GM20431 (cell line): ENCODE results near the gene RFX5.
"Not testable (repeated sequence)": the region's sequence is repeated elsewhere in the genome, so short reads cannot be mapped to it uniquely, and the experiment has no call there.

Experiments used
- in situ Hi-C: fragments of 300-500 bp; cut with MseI, MboI; formaldehyde crosslinking; loops from one replicate; pipeline ENCODE4 v1.15.0; 2020; ENCODE audit warnings: low sequenced_read_pairs; ENCODE audit not compliant: unreplicated experiment

The RFX5 gene

DNA sequence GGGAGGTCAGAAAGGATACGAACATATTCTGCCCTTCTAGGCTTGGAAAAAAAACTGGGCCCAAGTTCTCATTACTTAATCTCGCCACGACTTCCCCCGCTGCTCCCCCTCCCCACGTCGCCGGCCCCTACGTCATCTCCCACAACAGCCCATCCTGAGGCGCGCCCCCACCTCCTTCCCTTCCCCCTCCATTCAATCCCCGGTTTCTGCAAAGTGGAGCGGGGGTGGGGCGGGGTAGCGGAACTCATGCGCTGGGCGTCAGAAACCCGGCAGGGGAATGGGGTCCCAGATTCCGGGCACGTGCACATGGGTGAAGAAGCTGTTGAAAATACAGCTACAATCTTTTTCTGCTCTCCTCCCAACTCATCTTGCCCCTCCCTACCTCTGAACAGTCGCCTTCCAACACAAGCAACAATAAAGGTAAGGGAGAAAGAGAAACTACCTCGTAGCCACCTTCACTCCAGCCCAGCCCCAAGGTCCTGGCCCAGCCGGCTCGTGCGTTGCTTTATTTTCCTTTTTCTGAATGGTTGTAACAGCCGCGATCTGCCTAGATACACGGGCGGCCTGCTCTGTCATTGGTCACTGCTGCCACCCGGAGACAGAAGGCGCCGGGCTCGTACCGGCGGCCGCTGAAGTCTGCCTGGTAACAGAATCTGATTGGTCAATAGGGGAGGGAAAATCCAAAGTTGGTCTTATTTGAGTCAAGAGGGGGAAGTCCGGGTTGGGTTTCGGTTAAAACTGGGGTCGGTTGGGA is at the start of gene RFX5:
Gene RFX5 (minus strand): TSS at position 484 of the 754 bp plus-strand sequence. CDS start 932 bp downstream, outside the sequence.
- in situ Hi-C loops, result no loop called here

DNA sequence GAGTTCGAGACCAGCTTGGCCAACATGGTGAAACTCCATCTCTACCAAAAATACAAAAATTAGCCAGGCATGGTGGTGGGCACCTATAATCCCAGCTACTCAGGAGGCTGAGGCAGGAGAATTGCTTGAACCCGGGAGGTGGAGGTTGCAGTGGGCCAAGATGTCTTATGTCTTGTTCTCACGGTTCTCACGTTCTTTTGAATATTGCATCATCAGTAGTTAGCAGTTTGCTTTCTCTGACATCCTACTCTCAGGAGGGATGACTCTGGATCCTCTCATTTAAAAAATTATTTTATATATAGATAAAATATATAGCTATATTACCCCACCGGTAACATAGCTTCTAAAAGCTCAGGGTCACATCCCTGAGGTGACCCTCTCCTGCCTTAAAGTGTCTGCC is 49.2 kb upstream of the RFX5 start:
- in situ Hi-C loops, result not testable (repeated sequence)

DNA sequence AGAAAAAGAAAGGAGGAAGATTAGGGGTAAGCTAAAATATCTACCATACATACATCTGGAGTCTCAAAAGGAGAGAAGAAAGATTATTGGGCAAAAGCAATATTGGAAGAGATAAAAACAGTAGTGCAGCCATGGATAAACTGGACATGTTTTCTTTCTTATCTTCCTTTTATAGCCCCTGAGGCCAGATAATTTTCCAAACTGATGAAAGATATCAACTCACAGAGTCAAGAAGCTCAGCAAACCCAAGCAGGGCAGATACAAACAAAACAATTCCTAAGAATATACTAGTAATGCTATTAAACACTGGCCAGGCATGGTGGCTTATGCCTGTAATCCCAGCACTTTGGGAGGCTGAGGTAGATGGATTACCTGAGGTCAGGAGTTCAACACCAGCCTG is 46.5 kb upstream of the RFX5 start:
- in situ Hi-C loops, result no loop called here

DNA sequence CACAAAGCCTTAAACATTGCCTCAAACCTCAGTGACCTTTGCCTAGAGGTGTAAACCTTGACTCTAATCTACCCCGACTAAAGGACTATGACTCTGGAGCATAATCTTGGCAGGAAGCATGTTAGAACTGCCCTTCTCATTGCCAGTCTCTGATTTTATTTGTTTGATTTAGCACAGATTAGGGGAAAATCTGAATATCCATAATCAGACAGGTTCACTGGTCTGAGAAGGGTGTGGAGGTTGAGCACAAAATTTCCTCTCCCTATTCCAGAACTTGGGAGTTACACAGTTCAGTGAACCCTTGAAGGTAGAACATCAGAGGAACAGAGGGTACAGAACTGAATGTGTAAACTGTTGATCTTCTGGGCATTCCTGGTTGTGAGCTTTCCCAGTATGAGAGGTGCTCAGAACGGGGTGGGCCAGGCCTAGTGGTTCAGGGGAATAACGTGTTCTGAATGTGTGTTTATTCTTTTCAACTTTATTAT is 44.1 kb upstream of the RFX5 start:
- in situ Hi-C loops, result no loop called here

DNA sequence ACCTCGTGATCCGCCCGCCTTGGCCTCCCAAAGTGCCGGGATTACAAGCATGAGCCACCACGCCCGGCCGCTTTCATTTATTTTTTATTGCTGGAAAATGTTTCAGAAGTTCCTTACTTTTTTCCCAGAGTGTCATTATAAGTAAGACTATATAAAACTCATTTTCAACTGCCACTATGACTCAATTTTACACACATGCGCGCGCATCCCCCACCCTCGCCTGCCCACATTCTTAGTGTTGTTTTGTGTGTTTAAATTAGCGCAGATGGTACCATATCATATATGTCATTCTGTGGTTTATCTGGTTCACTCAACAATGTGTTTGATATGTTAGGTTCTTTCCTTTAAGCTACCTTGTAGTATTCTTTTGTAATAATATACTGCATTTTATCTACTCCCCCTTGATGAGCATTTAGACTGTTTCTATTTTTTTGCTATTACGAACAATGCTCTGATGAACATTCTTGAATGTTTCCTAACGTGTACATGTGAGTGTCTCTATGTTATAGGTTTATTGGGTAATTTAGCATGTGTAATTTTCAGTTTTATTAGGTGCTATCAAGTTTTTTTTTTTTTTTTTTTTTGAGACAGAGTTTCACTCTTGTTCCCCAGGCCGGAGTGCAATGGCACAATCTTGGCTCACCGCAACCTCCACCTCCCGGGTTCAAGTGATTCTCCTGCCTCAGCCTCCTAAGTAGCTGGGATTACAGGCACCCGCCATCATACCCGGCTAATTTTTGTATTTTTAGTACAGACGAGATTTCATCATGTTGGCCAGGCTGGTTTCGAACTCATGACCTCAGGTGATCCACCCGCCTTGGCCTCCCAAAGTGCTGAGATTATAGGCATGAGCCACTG is 43.4 kb upstream of the RFX5 start:
- in situ Hi-C loops, result not testable (repeated sequence)

DNA sequence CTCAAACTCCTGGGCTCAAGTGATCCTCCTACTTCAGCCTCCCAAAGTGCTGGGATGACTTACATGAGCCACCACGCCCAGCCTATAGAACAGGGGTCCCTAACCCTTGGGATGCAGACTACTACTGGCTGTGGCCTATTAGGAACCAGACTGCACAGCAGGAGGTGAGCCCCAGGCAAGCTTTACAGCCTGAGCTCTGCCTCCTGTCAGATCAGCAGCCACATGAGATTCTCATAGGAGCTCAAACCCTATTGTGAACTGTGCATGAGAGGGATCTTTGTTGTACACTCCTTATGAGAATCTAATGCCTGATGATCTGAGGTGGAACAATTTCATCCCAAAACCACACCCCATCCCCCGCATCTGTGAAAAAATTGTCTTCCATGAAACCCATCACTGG is 39.0 kb upstream of the RFX5 start:
- in situ Hi-C loops, result no loop called here

DNA sequence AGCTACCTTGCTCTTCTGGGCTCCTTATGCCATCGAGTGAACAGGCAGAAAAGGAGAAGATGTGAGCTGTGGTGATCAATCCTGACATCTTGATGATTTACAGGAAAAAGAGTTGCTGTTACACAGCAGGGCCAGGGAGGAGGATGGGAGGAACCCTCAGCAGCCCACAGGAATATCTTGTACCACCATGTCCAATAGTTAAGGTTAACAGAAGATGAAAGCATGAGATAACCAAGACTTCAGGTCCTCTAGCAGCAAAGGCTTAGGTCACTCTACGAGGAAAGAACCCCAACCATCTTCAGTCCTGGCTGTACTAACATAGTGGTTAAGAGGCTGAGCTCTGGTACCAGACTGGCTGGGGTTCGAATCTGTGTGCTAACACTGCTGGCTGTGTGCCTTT is 37.5 kb upstream of the RFX5 start:
- in situ Hi-C loops, result no loop called here

DNA sequence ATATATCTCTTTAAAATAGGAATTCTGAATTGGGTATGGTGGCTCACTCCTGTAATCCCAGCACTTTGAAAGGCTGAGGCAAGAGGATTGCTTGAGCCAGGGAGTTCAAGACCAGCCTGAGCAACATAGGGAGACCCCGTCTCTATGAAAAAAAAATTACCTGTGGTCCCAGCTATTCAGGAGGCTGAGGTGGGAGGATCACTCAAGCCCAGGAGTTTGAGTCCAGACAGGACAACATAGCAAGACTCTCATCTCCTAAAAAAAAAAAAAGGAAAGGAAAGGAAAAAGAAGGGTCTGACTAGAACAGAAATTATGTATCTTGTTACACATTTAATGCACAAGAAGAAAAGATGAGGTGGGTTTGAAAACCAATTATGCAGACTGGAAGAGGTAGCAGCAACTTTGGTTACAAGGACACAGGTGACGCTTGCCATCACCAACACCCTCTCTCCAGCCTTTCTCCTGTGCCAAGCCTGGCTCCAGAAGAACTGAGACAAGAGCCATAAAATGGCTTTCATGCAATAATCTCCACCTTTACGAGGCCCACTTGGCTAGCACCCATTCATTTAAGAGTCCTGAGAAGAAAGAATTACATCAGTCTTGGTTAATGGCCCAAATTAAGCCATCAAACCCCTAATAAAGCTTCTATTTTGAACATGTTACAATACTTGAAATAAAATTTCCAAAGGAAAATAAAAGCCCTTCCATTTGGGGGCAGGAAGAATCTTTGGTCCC is 30.3 kb upstream of the RFX5 start:
- in situ Hi-C loops, result no loop called here

DNA sequence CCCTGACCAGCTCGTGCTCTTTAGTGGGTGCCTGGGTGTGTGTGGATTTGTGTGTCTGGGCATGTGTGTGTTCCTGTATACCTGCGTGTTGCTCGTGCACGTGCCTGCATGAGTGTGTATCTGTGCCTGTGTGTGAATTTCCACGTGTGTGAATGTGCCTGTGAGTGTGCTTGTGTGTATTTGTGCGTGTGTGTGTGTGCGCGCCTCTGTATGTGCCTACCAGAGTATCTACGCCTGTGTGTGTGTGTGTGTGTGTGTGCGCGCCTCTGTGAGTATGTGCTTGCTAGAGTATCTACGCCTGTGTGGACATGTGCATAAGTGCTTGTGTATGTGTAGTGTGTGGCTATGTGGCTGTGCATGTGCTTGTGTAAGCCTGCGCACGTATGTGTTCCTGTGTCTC is 26.1 kb upstream of the RFX5 start:
- in situ Hi-C loops, result no loop called here

DNA sequence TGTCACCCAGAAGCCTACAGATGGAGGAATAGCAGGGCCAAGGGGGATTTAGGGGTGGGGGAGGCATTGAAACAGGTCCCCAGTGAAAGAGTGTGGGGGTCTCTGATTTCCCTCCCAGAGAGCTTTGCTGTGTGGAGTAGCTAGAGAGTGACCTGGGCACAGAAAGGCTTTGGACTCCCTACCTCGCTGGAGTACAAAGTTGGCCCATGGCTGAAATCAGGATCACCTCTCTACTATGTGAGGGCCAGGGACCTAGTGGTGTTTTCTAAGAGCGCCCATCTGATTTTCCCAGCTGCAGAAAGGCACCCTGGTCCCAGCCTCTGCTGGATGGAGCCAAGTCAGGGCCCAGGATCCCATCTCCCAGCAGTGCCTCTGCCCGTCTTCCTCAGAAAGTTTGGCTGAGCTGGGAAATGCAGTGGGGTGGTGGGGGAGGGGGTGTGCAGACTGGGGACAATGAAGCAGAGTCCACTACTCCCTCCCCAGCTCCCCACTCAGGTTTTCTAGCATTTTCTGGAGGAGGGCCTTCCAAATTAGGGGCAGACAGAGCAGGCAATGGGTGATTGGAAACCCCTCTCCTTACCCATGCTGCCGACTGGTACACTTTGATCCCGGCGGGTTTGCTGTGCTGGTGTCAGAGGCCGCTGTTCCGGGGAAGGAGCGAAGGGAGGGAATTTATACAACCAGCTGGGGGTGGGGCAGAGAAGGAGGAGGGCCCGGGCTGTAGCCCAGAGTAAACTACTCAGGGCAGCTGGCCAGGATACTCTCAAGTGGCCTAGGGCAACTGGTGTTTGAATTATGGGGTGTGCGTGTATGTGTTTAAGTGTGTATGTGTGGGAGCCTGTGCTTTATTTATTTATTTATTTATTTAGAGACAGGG is 25.2 kb upstream of the RFX5 start, which contains the start of gene SELENBP1:
Gene SELENBP1 (minus strand): TSS at position 648 of the 877 bp plus-strand sequence. CDS start 64 bp downstream, at position 584.
- in situ Hi-C loops, result no loop called here

DNA sequence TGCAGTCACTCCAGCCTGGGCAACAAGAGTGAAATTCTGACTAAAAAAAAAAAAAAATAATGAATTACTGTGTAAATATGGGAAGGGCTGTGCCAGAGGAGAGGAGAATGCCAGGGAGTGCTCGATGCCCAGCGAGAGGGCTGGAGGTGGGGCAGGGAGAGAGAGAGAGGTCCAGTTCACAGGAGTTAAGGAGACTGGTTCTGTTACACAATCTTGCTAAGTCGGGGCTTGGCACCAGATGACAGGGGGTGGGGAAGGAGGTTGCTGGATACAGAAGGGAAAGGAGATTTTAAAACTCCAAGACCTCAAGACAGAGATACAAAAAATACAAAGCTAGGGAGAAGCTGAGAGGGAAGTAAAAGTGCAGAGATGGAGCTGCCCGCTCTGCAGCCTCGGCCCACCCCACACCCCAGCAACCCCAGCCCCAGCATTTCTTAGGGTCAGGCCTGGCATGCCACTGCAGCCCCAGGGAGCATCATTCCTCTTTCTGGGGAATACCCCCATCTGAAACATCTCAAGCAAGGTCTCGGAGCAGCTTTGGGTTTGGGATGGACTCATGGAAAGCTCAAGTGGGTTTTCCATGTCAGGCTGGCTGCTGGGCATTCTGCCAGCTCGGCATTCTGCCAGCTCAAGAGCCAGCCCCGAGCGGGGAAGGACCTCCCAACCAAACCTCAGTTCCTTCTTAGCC is 24.5 kb upstream of the RFX5 start:
- in situ Hi-C loops, result no loop called here

DNA sequence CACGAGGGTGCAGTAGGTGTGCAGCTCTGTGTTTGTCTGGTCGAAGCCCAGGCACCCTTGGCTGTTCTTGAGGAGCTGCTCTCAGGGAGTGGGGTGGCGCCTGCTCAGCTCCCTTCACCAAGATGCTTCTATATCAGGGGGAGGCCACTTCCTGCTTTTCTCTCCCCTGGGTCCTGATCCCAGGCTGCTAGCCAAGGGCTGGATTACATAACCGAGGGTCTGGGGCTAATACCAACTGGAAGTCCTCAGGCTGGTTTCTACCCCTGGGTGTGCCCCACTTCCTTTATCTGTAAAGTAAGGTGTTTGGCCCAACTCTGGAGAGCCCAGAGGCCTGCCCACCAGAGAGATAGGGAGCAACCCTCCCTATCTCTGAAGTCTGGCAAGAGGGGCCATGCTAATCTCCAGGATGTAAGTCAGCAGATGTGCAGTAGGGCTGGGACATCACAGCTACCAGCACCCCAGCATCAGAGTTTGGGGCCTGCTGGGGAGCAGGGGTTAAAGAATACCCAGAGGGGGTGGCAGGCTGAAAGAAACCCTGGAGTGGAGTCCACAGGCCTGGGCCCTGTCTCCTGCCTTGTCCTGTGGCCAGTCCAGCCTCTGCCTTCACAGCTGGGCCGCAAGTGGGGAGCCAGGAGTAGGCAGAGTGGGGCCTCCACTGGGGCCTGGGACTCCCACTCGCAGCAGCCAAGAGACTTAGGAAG is 23.3 kb upstream of the RFX5 start:
- in situ Hi-C loops, result no loop called here

DNA sequence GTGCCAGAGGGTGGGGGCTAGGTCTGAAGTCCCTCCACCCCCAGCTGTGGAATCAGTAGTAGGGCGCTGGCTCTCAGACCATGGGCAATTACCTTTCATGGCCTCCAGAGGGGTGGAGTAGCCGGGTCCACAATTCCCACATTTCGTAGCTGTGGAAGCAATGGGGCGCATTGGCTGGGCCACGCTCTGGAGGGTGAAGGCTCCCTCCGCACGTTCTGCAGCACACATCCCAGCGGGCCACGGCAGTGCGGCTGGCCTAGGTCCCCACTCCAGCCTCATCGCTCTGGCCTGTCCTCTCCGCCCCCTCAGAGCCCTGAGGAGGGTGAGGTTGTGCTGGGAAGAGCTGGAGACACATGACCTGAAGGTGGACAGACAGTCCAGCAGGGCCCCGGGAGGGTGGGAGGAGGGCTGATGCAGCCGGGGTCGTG is 22.6 kb upstream of the RFX5 start:
- in situ Hi-C loops, result no loop called here

DNA sequence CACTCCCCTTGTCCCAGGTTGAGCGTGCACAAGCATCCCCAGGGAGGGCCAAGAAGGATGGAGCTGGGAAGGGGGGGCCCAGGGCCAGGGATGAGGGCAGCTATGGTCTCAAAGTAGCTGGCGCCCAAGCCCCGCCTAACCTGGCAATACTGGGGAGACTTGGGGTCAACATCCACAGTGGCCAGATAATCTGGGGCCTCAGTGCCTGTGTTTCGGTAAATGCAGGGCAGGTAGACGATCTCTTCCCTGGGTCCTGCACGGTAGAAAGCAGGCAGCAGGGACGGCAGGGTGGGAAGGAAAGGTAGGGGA is 22.2 kb upstream of the RFX5 start:
- in situ Hi-C loops, result no loop called here

DNA sequence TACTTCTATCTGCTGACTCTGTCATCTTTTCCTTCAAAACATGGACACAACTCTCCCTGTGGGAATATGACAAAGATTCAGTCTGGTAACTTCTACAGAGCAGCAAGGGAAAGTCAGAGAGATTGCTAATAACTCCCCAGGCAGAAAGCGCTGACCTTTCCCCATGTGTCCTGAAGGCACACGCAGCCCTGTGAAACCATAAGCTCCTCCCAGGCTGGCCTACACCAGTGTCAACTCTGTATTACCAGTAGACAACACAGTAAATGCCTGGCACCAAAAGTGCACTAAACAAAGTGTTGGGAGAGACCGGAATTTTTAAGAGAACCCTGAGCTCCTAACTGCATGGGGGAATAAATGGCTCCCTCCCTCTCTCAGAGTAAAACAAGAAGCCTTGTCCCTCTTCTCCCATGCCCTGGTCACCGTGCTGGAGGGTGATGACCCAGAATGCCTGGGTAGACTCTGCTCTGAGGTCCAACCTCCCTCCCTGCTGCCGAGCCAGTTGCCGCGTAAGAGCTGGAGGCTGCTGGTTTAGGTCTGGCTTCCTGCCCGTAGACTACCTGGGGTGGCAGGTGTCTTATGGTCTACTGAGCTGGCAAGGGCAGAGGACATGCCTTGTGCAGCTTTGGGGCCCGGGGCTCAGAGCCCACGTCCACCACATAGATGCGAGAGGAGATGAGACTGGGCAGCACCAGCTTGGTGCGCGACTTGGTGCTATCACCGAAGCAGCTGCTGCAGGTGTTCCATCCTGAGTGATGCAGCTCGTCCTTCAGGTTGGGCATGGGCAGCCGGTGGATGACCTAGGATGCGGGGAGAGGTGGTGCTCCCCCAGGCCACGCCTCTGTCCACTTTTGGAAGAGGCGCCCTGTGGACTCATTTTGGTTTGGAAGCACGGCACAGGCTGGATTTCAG is 21.6 kb upstream of the RFX5 start:
- in situ Hi-C loops, result no loop called here

DNA sequence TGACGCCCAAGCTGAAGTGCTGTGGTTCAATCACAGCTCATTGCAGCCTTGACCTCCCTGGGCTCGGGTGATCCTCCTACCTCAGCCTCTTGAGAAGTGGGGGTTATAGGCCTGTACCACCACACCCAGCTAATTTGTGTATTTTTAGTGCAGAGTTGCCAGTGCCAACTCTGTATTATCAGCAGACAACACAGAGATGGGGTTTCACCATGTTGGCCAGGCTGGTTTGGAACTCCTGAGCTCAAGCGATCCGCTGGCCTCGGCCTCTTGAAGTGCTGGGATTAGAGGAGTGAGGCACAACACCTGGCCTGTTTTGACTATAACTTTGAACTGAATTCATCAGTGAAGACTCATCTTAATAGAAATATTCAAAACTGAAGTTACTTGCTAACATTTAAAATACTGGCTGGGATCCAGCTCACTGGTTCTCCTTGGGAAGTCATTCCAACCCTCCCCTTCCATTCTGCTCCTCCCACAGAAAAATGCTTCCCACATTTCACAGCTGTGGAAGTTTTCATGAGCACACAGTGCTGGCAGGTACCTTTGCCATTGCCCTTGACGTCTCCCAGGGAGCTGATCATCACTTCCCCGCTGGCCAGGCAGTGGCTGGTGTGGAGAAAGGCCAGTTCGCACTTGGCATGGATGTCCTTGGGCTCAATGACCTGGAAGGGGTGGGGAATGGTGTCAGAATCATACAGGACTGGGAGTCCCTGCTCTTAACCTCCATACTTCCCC is 20.8 kb upstream of the RFX5 start:
- in situ Hi-C loops, result no loop called here

DNA sequence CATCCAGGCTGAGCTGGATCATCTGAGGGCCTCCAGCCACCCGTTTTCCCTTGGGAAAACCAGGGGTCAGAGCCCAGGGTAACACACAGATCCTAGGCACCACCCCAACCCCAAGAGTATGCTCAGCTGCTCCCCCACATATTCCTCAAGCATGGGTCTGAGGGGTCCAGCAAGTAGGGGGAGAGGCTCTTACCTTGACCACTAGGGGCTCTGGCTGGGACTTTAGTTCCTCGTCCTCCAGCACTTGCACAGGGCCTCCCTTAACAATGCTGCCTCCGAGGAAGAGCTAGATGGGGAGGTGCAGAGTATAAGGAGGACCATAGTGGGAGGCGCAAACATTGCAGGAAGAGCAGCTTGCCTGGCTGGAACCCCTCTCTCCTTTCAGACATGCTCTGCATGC is 17.9 kb upstream of the RFX5 start:
- in situ Hi-C loops, result no loop called here
